Activated CD4-positive, alpha-beta T cell treated with anti-CD3 and anti-CD28 coated beads for 36 hours (primary cell): ENCODE results near the gene TNFRSF21. TPM values are rescaled to one million over a fixed set of nuclear protein-coding genes. Genes with fewer than 3 reads are reported as not detected.
"Not testable (repeated sequence)": the region's sequence is repeated elsewhere in the genome, so short reads cannot be mapped to it uniquely, and the experiment has no call there.

Experiments used
- ATAC-seq: fragments of 200-7000 bp; cut with Tn5 transposase; one replicate; pipeline ENCODE4 v1.10.0; 2021; ENCODE audit warnings: mild to moderate bottlenecking, moderate library complexity
- CTCF ChIA-PET: fragments of 350-600 bp; sonication (Branson Sonifier 250); formaldehyde crosslinking; loops from one replicate; lab custom pipeline; 2021; ENCODE audit warnings: antibody characterized with exemption; lab: Charles Lee
- POLR2A ChIA-PET: fragments of 350-600 bp; sonication (Branson Sonifier 250); formaldehyde crosslinking; loops from one replicate; lab custom pipeline; 2021; ENCODE audit warnings: antibody characterized with exemption, inconsistent platforms; lab: Charles Lee
- DNase-seq: peaks from one replicate; pipeline ENCODE4 v3.0.0-alpha.2; 2020
- H3K27ac Mint-ChIP-seq: one replicate; pipeline ENCODE4 v1.8.0; 2021; ENCODE audit warnings: mixed read lengths
- H3K27me3 Mint-ChIP-seq: one replicate; pipeline ENCODE4 v1.8.0; 2021; ENCODE audit warnings: mixed read lengths
- H3K36me3 Mint-ChIP-seq: one replicate; pipeline ENCODE4 v1.8.0; 2021; ENCODE audit warnings: low read depth, mixed read lengths
- H3K4me1 Mint-ChIP-seq: one replicate; pipeline ENCODE4 v1.8.0; 2021; ENCODE audit warnings: mixed read lengths
- H3K4me3 Mint-ChIP-seq: one replicate; pipeline ENCODE4 v1.8.0; 2021; ENCODE audit warnings: mild to moderate bottlenecking, moderate library complexity, mixed read lengths
- H3K9me3 Mint-ChIP-seq: one replicate; pipeline ENCODE4 v1.8.0; 2021; ENCODE audit warnings: low read depth, mixed read lengths
- intact Hi-C, 2 experiments: fragments of 100-400 bp; cut with DNase I in 1 of 2; cut with micrococcal nuclease in 1 of 2; formaldehyde crosslinking; loops; one replicate each; pipeline versions ENCODE4 v1.14.2 to v1.15.1; 2022 to 2024; cut with DNase I, micrococcal nuclease
- total RNA-seq, 2 experiments: library from RNA; stranded (reverse); gene quantifications; one replicate each; pipeline ENCODE4 v1.2.3, GENCODE V29; 2021

The TNFRSF21 gene
- total RNA-seq, 2 experiments from 2014 or later, result 2.6 to 2.8 TPM

- peaks cover 30% of the 10 kb centered on the region for H3K27me3 Mint-ChIP-seq
- no peaks in the 10 kb centered on the region for H3K9me3 Mint-ChIP-seq
- H3K27ac Mint-ChIP-seq, result no peak overlapping the region
- ChIA-PET POLR2A (no interaction called here), CTCF (no interaction called here)
- peaks cover 5% of the 10 kb centered on the region for H3K4me1 Mint-ChIP-seq
- DNase-seq, result no peak
- no peaks in the 10 kb centered on the region for H3K36me3 Mint-ChIP-seq
- ATAC-seq, result no peak
- intact Hi-C loops, result no loop called here
- no peak overlapping the region for H3K4me3 Mint-ChIP-seq
These were observed 10.2 kb upstream of the TNFRSF21 start for GRCh38 chr6:47319867-47320266.

GRCh38 chr6:47319382-47319781 is 9.7 kb upstream of the TNFRSF21 start:
- Mint-ChIP-seq H3K4me1 (peaks cover 5% of the 10 kb centered on the region), H3K27ac (no peak overlapping the region), H3K9me3 (no peaks in the 10 kb centered on the region), H3K27me3 (peaks cover 31% of the 10 kb centered on the region), H3K4me3 (no peak overlapping the region), H3K36me3 (no peaks in the 10 kb centered on the region)
- ATAC-seq (no peak), DNase-seq (no peak)
- intact Hi-C loops, result no loop called here
- CTCF ChIA-PET, result no interaction called here
- POLR2A ChIA-PET, result no interaction called here

GRCh38 chr6:47318236-47318989 is 8.7 kb upstream of the TNFRSF21 start:
- CTCF ChIA-PET, result interaction anchor here (0.6 to 1.3 kb wide), 3 partner anchors 18 to 199 kb away, joined by 3 read pairs; no protein-coding TSS in a partner anchor

GRCh38 chr6:47315181-47315580 is 5.5 kb upstream of the TNFRSF21 start:
- POLR2A ChIA-PET, ATAC-seq, DNase-seq, intact Hi-C loops, H3K4me3 Mint-ChIP-seq, H3K36me3 Mint-ChIP-seq, CTCF ChIA-PET, H3K9me3 Mint-ChIP-seq, H3K27ac Mint-ChIP-seq, H3K4me1 Mint-ChIP-seq: not testable (repeated sequence)
- peaks cover 25% of the 10 kb centered on the region for H3K27me3 Mint-ChIP-seq

More at GRCh38 chr6:47318236-47318989, 8.7 kb upstream of the TNFRSF21 start:
- Mint-ChIP-seq H3K27ac (no peak overlapping the region), H3K4me1 (peaks cover 5% of the 10 kb centered on the region), H3K36me3 (no peaks in the 10 kb centered on the region), H3K4me3 (no peak overlapping the region), H3K27me3 (peaks cover 33% of the 10 kb centered on the region), H3K9me3 (no peaks in the 10 kb centered on the region)
- intact Hi-C loops, result no loop called here
- no peak for ATAC-seq
- POLR2A ChIA-PET, result interaction anchor here (0.6 kb wide), 1 partner anchor 335 kb away, joined by 6 read pairs; no protein-coding TSS in a partner anchor
- no peak for DNase-seq

GRCh38 chr6:47310131-47310480 is 401 bp upstream of the TNFRSF21 start:
- H3K27ac Mint-ChIP-seq, result peak overlapping the region; percentile 42
- ChIA-PET POLR2A (no interaction called here), CTCF (interaction anchor here (1.3 to 2.7 kb wide), 3 partner anchors 17 to 213 kb away, joined by 3 to 16 read pairs (median 4); no protein-coding TSS in a partner anchor)
- intact Hi-C loops, result loop anchor here (1.0 kb wide), 2 partner anchors 213 to 461 kb away; no protein-coding TSS in a partner anchor
- ATAC-seq (peak; percentile 28), DNase-seq (no peak)
- no peaks in the 10 kb centered on the region for H3K9me3 Mint-ChIP-seq
- peaks cover 37% of the 10 kb centered on the region for H3K27me3 Mint-ChIP-seq
- H3K4me1 Mint-ChIP-seq, result peaks cover 9% of the 10 kb centered on the region
- no peaks in the 10 kb centered on the region for H3K36me3 Mint-ChIP-seq
- peak overlapping the region; percentile 66 for H3K4me3 Mint-ChIP-seq

- intact Hi-C loops, result loop anchor here in 1 of 2 experiments (1.0 to 10.0 kb wide), 4 partner anchors 66 to 1084 kb away; no protein-coding TSS in a partner anchor
These were observed 984 bp downstream of the TNFRSF21 start for GRCh38 chr6:47308552-47309290.

GRCh38 chr6:47308198-47308517 is 1.5 kb downstream of the TNFRSF21 start:
- H3K27me3 Mint-ChIP-seq, result peaks cover 31% of the 10 kb centered on the region
- CTCF ChIA-PET, result interaction anchor here (0.5 to 2.7 kb wide), 8 partner anchors 17 to 616 kb away, joined by 3 to 16 read pairs (median 3); no protein-coding TSS in a partner anchor

More at GRCh38 chr6:47308552-47309290, 984 bp downstream of the TNFRSF21 start:
- H3K4me1 Mint-ChIP-seq, result peaks cover 9% of the 10 kb centered on the region
- DNase-seq (peak; percentile 30), ATAC-seq (no peak)
- H3K36me3 Mint-ChIP-seq, result no peaks in the 10 kb centered on the region
- no peaks in the 10 kb centered on the region for H3K9me3 Mint-ChIP-seq
- peaks cover 33% of the 10 kb centered on the region for H3K27me3 Mint-ChIP-seq
- CTCF ChIA-PET, result interaction anchor here (0.5 to 2.7 kb wide), 9 partner anchors 26 to 616 kb away, joined by 3 to 16 read pairs (median 3); no protein-coding TSS in a partner anchor
- peak overlapping the region; percentile 19 for H3K27ac Mint-ChIP-seq
- POLR2A ChIA-PET, result no interaction called here
- peak overlapping the region; percentile 66 for H3K4me3 Mint-ChIP-seq

GRCh38 chr6:47307362-47308197 is 2.1 kb downstream of the TNFRSF21 start:
- no peaks in the 10 kb centered on the region for H3K9me3 Mint-ChIP-seq
- intact Hi-C loops, result loop anchor here in 1 of 2 experiments (2.0 to 10.0 kb wide), 3 partner anchors 65 to 1083 kb away; no protein-coding TSS in a partner anchor
- no peak for ATAC-seq
- CTCF ChIA-PET, result interaction anchor here (0.6 to 2.7 kb wide), 6 partner anchors 18 to 615 kb away, joined by 3 to 16 read pairs (median 3); no protein-coding TSS in a partner anchor
- H3K27me3 Mint-ChIP-seq, result peaks cover 31% of the 10 kb centered on the region
- no peak overlapping the region for H3K27ac Mint-ChIP-seq
- no peak overlapping the region for H3K4me3 Mint-ChIP-seq
- POLR2A ChIA-PET, result no interaction called here
- H3K4me1 Mint-ChIP-seq, result peaks cover 9% of the 10 kb centered on the region
- H3K36me3 Mint-ChIP-seq, result no peaks in the 10 kb centered on the region
- DNase-seq, result no peak

More at GRCh38 chr6:47308198-47308517, 1.5 kb downstream of the TNFRSF21 start:
- DNase-seq (no peak), ATAC-seq (no peak)
- POLR2A ChIA-PET, result no interaction called here
- intact Hi-C loops, result loop anchor here in 1 of 2 experiments (2.0 to 10.0 kb wide), 3 partner anchors 65 to 1083 kb away; no protein-coding TSS in a partner anchor
- Mint-ChIP-seq H3K4me1 (peaks cover 9% of the 10 kb centered on the region), H3K4me3 (peak overlapping the region; percentile 66), H3K9me3 (no peaks in the 10 kb centered on the region), H3K36me3 (no peaks in the 10 kb centered on the region), H3K27ac (peak overlapping the region; percentile 19)

- CTCF ChIA-PET, result interaction anchor here (1.6 to 1.7 kb wide), 2 partner anchors 18 to 209 kb away, joined by 4 to 10 read pairs; no protein-coding TSS in a partner anchor
- Mint-ChIP-seq H3K27me3 (peaks cover 29% of the 10 kb centered on the region), H3K4me3 (no peak overlapping the region), H3K27ac (no peak overlapping the region), H3K36me3 (no peaks in the 10 kb centered on the region), H3K9me3 (no peaks in the 10 kb centered on the region), H3K4me1 (peaks cover 11% of the 10 kb centered on the region)
- POLR2A ChIA-PET, result no interaction called here
- ATAC-seq (no peak), DNase-seq (no peak)
- intact Hi-C loops, result loop anchor here in 1 of 2 experiments (5.0 to 10.0 kb wide), 2 partner anchors 105 to 1082 kb away; no protein-coding TSS in a partner anchor
These were observed 2.8 kb downstream of the TNFRSF21 start for GRCh38 chr6:47306887-47307286.

GRCh38 chr6:47303861-47304260 is 5.8 kb downstream of the TNFRSF21 start:
- H3K4me3 Mint-ChIP-seq, result no peak overlapping the region
- no peaks in the 10 kb centered on the region for H3K36me3 Mint-ChIP-seq
- intact Hi-C loops, result loop anchor here in 1 of 2 experiments (10.0 kb wide), 1 partner anchor 1079 kb away; no protein-coding TSS in a partner anchor
- no peaks in the 10 kb centered on the region for H3K9me3 Mint-ChIP-seq
- no peak overlapping the region for H3K27ac Mint-ChIP-seq
- no peak for ATAC-seq
- peaks cover 7% of the 10 kb centered on the region for H3K4me1 Mint-ChIP-seq
- DNase-seq, result no peak
- peaks cover 28% of the 10 kb centered on the region for H3K27me3 Mint-ChIP-seq
- CTCF ChIA-PET, result interaction anchor here (0.6 kb wide), 1 partner anchor 82 kb away, joined by 3 read pairs; no protein-coding TSS in a partner anchor
- POLR2A ChIA-PET, result no interaction called here
